GM12873 (cell line): ENCODE data around the gene ABCA13.

Source experiments
- TF ChIP-seq, protein P1 (sequence below): IDR thresholded peaks from 2 replicates; pipeline ENCODE4 v1.5.1; 2012; ENCODE audit warnings: low read depth, mild to moderate bottlenecking, moderate library complexity, low read length, control low read depth; ENCODE audit not compliant: insufficient read depth; ENCODE audit errors: missing control alignments

ABCA13 gene

DNA sequence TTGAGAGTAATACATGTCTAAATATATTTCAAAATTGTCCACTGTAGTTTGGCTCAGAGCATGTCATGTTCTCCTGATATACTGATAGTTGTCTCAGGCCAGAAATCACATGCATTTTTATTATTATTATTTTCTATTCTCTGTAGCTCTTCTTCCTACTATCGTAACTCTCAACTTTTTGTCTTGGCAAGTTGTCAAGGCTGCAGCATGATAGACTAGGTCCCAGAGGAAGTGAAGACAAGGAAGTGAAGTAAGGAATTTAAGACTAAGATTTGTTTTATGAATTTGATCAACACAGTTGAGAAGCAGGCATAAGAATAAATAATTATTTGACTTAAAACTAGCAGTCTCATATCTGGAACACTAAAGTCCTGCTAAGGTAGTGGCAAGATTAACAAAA lies 369.5 kb downstream of the ABCA13 start:
- TF ChIP-seq, protein P1, sequence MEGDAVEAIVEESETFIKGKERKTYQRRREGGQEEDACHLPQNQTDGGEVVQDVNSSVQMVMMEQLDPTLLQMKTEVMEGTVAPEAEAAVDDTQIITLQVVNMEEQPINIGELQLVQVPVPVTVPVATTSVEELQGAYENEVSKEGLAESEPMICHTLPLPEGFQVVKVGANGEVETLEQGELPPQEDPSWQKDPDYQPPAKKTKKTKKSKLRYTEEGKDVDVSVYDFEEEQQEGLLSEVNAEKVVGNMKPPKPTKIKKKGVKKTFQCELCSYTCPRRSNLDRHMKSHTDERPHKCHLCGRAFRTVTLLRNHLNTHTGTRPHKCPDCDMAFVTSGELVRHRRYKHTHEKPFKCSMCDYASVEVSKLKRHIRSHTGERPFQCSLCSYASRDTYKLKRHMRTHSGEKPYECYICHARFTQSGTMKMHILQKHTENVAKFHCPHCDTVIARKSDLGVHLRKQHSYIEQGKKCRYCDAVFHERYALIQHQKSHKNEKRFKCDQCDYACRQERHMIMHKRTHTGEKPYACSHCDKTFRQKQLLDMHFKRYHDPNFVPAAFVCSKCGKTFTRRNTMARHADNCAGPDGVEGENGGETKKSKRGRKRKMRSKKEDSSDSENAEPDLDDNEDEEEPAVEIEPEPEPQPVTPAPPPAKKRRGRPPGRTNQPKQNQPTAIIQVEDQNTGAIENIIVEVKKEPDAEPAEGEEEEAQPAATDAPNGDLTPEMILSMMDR: no peak

GRCh38 chr7:48548667-48549066 lies 377.4 kb downstream of the ABCA13 start:
- TF ChIP-seq, protein P1: no peak

DNA sequence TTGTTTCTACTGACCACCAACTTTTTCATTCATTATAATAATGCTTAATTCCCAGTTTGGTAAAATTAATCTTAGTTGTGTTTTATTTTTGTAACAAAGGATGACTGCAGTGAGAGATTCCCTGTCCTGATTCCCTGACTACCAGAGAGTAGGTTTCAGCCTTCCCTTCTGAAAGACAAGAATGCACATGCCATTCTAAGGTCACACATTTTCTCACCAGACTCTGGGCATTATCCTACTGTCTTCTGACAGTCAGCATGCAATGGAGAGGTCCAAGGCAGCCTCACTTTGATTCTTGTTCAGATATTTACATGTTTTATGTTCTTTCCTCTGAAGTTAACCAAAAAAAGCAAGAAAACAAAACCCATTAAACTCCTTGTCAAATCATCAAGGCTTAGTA lies 380.4 kb downstream of the ABCA13 start:
- TF ChIP-seq, protein P1: no peak

GRCh38 chr7:48563334-48563733 lies 392.1 kb downstream of the ABCA13 start:
- TF ChIP-seq, protein P1: no peak

DNA sequence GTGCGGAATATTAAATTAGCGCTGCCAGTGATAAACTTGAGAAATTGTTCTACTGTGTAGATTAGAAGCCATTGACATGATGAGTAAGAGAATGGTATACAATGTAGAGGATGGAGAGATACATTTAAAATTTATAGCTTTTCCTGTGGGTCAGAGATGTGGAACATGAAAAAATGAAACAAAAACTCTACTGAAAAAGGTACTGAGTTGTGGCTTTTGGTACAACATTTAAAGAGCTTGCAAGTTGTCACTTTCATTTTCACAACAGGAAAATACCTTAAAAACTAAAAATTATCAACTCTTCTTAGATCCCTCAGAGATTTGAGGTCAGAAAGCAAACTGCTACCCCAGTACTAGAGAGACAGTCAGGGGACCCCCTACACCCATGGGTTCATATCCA lies 404.3 kb downstream of the ABCA13 start:
- TF ChIP-seq, protein P1: no peak

GRCh38 chr7:48587475-48587874 lies 416.2 kb downstream of the ABCA13 start:
- TF ChIP-seq, protein P1: no peak

DNA sequence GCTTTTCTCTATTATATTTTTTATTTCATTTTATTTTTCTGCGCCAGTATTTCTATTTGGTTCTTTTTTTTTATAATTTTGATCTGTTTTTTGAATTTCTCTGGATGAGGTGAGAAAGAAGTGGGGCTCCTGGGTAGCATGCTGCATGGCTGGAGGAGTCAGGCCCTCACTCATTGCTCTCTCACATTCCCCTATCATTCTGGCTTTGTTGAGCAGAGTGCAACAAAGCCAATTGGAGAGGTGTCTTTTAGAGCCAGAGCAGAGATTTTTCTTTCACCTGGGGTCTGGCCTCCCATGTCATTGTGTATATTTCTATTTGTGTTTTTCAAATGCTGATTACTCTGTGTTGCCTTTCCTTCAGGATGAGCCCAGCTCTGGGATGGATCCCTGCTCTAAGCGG lies 423.1 kb downstream of the ABCA13 start:
- TF ChIP-seq, protein P1: no peak
